Measurements from ENCODE around the gene AMBRA1. TPM values are rescaled to one million over a fixed set of nuclear protein-coding genes. Genes with fewer than 3 reads are reported as not detected.
A peak's percentile ranks its signal among the peaks of the same experiment; 100 is the strongest.

Gene AMBRA1
- total RNA-seq, 1 experiment from 2014 or later = 17.7 TPM

- no peak for DNase-seq
These were observed 82.5 kb downstream of the AMBRA1 start for GRCh38 chr11:46511342-46511741.

GRCh38 chr11:46508360-46508759 is 85.5 kb downstream of the AMBRA1 start:
- H3K4me3 ChIP-seq = no peak overlapping the region
- no peaks in the 10 kb centered on the region for H3K9me3 ChIP-seq
- H3K27me3 ChIP-seq = no peaks in the 10 kb centered on the region
- H3K36me3 ChIP-seq = peaks cover 10% of the 10 kb centered on the region
- DNase-seq = no peak

More at GRCh38 chr11:46511342-46511741, 82.5 kb downstream of the AMBRA1 start:
- no peaks in the 10 kb centered on the region for H3K27me3 ChIP-seq
- H3K36me3 ChIP-seq = peaks cover 4% of the 10 kb centered on the region; the same call in 1 of the 2 replicates
- H3K9me3 ChIP-seq = no peaks in the 10 kb centered on the region
- no peak overlapping the region for H3K4me3 ChIP-seq

GRCh38 chr11:46506483-46506791 is 87.4 kb downstream of the AMBRA1 start:
- Histone ChIP-seq H3K27me3 (no peaks in the 10 kb centered on the region), H3K36me3 (peaks cover 10% of the 10 kb centered on the region), H3K9me3 (no peaks in the 10 kb centered on the region), H3K4me3 (no peak overlapping the region)
- no peak for DNase-seq

- Histone ChIP-seq H3K9me3 (no peaks in the 10 kb centered on the region), H3K36me3 (peaks cover 10% of the 10 kb centered on the region), H3K27me3 (no peaks in the 10 kb centered on the region), H3K4me3 (no peak overlapping the region)
- no peak for DNase-seq
These were observed 87.9 kb downstream of the AMBRA1 start for GRCh38 chr11:46505741-46506482.

- no peak for DNase-seq
- Histone ChIP-seq H3K9me3 (no peaks in the 10 kb centered on the region), H3K36me3 (peaks cover 10% of the 10 kb centered on the region), H3K4me3 (no peak overlapping the region), H3K27me3 (no peaks in the 10 kb centered on the region)
These were observed 88.8 kb downstream of the AMBRA1 start for GRCh38 chr11:46504817-46505613.

GRCh38 chr11:46499821-46500220 is 94.0 kb downstream of the AMBRA1 start:
- Histone ChIP-seq H3K9me3 (no peaks in the 10 kb centered on the region), H3K27me3 (no peaks in the 10 kb centered on the region), H3K36me3 (peaks cover 2% of the 10 kb centered on the region), H3K4me3 (no peak overlapping the region)
- DNase-seq = no peak

GRCh38 chr11:46498968-46499367 is 94.9 kb downstream of the AMBRA1 start:
- H3K36me3 ChIP-seq = peaks cover 2% of the 10 kb centered on the region
- H3K27me3 ChIP-seq = no peaks in the 10 kb centered on the region
- no peak for DNase-seq
- H3K9me3 ChIP-seq = no peaks in the 10 kb centered on the region
- no peak overlapping the region for H3K4me3 ChIP-seq

GRCh38 chr11:46498179-46498578 is 95.6 kb downstream of the AMBRA1 start:
- H3K4me3 ChIP-seq = no peak overlapping the region
- no peaks in the 10 kb centered on the region for H3K27me3 ChIP-seq
- peaks cover 2% of the 10 kb centered on the region; the same call in 1 of the 2 replicates for H3K36me3 ChIP-seq
- DNase-seq = no peak
- H3K9me3 ChIP-seq = no peaks in the 10 kb centered on the region

GRCh38 chr11:46497498-46497897 is 96.3 kb downstream of the AMBRA1 start:
- Histone ChIP-seq H3K4me3 (no peak overlapping the region), H3K9me3 (no peaks in the 10 kb centered on the region), H3K36me3 (peaks cover 2% of the 10 kb centered on the region; the same call in 1 of the 2 replicates), H3K27me3 (no peaks in the 10 kb centered on the region)
- DNase-seq = no peak

GRCh38 chr11:46493791-46494190 is 100.0 kb downstream of the AMBRA1 start:
- no peaks in the 10 kb centered on the region for H3K9me3 ChIP-seq
- H3K4me3 ChIP-seq = no peak overlapping the region
- no peaks in the 10 kb centered on the region for H3K27me3 ChIP-seq
- DNase-seq = no peak
- peaks cover 10% of the 10 kb centered on the region for H3K36me3 ChIP-seq

GRCh38 chr11:46492532-46492931 is 101.3 kb downstream of the AMBRA1 start:
- DNase-seq = no peak
- Histone ChIP-seq H3K36me3 (peaks cover 10% of the 10 kb centered on the region), H3K9me3 (no peaks in the 10 kb centered on the region), H3K27me3 (no peaks in the 10 kb centered on the region), H3K4me3 (no peak overlapping the region)

GRCh38 chr11:46491661-46492330 is 102.0 kb downstream of the AMBRA1 start:
- no peaks in the 10 kb centered on the region for H3K9me3 ChIP-seq
- no peak overlapping the region for H3K4me3 ChIP-seq
- no peaks in the 10 kb centered on the region for H3K27me3 ChIP-seq
- DNase-seq = no peak
- H3K36me3 ChIP-seq = peaks cover 10% of the 10 kb centered on the region

- Histone ChIP-seq H3K36me3 (peaks cover 10% of the 10 kb centered on the region), H3K27me3 (no peaks in the 10 kb centered on the region), H3K4me3 (no peak overlapping the region), H3K9me3 (no peaks in the 10 kb centered on the region)
- no peak for DNase-seq
These were observed 103.2 kb downstream of the AMBRA1 start for GRCh38 chr11:46490666-46491065.

GRCh38 chr11:46489656-46490560 is 103.9 kb downstream of the AMBRA1 start:
- H3K9me3 ChIP-seq = no peaks in the 10 kb centered on the region
- H3K4me3 ChIP-seq = no peak overlapping the region
- H3K36me3 ChIP-seq = peaks cover 8% of the 10 kb centered on the region
- no peaks in the 10 kb centered on the region for H3K27me3 ChIP-seq
- peak; percentile 12 for DNase-seq

- H3K4me3 ChIP-seq = no peak overlapping the region
- no peak for DNase-seq
- H3K36me3 ChIP-seq = no peaks in the 10 kb centered on the region; the same call in 1 of the 2 replicates
- H3K27me3 ChIP-seq = no peaks in the 10 kb centered on the region
- no peaks in the 10 kb centered on the region for H3K9me3 ChIP-seq
These were observed 107.9 kb downstream of the AMBRA1 start for GRCh38 chr11:46485856-46486443.

- H3K36me3 ChIP-seq = no peaks in the 10 kb centered on the region; the same call in 1 of the 2 replicates
- DNase-seq = no peak
- no peaks in the 10 kb centered on the region for H3K27me3 ChIP-seq
- no peaks in the 10 kb centered on the region for H3K9me3 ChIP-seq
- no peak overlapping the region for H3K4me3 ChIP-seq
These were observed 109.7 kb downstream of the AMBRA1 start for GRCh38 chr11:46484101-46484500.

All from MG63 (cell line).